Nucleus accumbens (tissue), 56 donors: Measurements from ENCODE around the gene TNFSF12.
"Not testable (repeated sequence)": the region's sequence is repeated elsewhere in the genome, so short reads cannot be mapped to it uniquely, and the experiment has no call there.

Source experiments
- DNase-seq, 56 donors: peaks; one replicate each; lab custom pipeline; 2025; lab: John Stamatoyannopoulos, UW

Gene TNFSF12

DNA sequence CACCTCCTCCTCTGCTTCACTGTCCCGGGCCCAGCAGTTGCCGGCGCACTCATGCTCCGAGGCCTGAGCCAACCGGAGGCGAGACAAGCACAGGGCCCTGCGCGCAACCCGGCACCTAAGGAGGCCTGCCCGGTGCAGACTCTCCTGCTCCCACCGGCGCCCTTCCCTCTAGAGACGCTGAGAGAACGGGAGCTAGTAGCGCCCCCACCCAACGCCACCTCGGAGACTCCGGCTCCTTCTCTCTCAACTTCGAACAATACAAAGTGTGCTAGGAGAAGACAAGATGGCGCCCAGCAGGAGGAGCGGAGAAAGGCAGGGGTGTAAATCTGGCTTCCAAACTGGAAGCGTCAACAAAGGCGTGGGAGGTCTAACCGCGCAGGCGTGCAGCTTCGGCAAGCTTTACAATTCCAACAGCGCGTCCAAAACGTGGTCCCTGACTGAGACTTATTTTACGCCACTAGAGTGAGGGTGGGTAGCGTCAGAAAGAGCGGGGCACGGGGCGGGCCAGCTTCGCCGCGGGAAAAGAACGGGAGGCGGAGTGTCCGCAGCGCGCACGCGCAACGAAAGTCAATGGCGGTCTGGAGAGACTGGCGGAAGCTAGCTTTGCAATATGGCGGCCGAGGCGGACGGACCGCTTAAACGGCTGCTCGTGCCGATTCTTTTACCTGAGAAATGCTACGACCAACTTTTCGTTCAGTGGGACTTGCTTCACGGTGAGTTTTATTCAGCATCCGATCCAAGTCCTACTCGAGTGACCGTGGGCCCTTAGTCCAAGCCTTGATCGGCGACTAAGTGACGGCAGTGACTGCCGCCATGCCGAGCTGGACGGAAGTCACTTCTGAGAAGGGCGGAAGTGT lies 34.6 kb downstream of the TNFSF12 start, which contains the start of gene MPDU1:
Gene MPDU1, plus strand, starts transcription at position 600 of the 857 bp plus-strand sequence. Its CDS starts 11 bp downstream, at position 611.
- DNase-seq: peak; percentile 66 to 100 (median 95)

DNA sequence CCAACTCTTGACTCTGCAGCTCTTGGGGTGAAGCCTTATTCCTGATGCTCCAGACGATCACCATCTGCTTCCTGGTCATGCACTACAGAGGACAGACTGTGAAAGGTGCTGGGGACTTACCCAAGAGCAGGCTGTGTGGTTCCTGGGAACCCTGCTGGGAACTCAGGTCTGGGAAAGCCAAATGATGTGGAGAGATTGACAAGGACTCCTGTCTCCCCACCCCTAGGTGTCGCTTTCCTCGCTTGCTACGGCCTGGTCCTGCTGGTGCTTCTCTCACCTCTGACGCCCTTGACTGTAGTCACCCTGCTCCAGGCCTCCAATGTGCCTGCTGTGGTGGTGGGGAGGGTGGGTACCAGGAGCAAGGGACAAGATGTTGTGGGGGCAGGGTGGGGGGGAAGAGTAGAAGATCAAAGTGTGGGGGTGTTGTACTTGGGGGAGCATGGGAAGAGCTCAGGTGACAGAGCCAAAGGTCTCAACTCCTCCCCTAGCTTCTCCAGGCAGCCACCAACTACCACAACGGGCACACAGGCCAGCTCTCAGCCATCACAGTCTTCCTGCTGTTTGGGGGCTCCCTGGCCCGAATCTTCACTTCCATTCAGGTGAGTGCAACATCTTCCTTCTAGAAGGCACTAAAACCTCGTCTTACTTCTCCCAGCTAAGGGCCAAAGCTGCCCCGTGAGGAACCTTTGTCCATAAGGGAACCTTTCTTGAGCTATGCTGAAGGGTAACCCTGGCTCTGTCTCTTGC lies 38.0 kb downstream of the TNFSF12 start:
- DNase-seq: no peak

DNA sequence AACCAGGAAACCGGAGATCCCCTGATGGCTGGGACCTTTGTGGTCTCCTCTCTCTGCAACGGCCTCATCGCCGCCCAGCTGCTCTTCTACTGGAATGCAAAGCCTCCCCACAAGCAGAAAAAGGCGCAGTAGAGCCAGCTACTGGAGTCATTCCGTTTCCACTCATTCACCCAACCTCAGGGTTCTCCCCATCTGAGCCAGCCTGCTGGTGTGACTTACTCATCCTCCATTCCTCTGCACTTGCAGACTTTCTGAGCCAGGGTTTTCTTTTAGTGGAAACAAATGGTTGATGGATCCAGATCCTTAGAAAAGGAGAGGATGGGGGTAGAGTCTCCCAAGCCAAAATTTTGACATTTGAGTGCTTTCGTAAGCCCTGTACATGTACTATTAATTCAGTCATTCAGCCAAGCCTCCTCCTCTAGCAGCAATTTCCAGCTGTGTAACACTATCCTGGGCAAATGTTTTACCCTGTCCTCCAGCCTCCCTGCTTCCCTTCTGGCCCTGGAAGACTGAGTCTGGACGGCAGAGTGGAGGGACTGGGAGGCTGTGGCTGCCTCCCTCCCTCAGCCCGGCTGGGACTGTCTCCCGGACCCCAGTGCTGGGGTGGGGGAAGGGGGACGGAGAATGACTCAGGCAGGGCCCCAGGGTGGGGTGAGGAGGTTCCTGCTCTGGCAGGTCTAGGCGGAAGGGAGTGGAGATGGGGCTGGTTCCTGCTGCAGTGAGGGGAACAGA lies 38.7 kb downstream of the TNFSF12 start:
- DNase-seq: peak in 3 of 56 donors; percentile 18 to 23 (median 23)

DNA sequence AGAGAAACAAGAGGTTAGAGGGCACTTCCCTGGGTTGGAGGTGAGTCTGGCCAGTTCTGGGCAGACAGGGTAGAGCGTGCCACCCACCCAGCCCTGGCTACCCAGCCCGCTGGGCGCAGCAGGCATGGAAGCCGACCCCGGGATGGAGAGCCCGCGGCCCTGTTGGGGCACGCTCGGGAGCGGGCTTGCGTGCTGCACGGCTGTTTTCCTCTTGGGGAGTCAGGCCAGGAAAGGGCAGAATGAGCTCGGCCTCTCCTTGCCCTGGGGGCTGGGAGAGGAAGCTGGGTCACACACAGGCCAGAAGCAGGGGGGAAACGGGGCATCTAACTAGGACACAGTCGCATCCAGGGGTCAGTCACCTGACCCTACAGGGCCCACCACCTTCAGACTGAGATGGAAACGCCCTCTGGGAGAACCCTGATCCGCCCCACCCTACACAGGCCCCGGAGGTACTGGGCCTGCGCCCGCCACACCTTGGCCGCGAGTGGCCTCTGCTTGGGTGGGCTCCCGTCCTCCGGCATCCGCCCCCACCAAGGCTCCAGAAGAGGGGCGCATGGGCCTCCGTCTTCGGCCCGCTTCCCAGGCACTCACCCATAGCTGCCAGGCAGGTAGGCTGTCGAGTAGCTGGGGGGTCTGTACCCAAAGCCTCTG lies 39.8 kb downstream of the TNFSF12 start:
- DNase-seq: peak in 1 of 56 donors; percentile 38

DNA sequence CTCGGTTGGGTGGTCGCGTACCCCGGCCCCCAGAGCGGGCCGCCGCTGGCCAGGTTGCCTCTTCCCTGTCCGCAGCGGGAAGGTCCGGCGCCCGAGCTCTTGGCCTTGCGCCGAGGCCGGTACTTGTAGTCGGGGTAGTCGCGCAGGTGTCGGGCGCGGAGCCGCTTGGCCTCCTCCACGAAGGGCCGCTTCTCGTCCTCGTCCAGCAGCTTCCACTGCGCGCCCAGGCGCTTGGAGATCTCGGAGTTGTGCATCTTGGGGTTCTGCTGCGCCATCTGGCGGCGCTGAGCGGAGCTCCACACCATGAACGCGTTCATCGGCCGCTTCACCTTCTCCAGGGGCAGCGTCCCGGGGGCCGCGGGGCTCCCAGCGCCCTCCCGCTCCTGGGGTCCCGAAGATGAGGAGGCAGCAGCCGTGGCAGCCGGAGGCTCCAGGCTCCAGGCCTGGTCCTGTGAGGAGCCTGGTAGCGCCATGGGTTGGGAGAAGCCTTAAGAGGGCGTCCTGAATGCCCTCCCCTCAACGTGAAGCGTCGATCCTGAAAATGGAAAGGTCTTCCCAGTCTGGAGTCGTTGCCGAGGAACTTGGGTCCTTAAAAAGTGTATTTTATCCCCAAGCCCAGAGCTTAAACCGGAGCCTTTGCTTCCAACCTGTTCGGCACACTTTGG lies 40.5 kb downstream of the TNFSF12 start:
- peak in 53 of 56 donors; percentile 29 to 92 (median 67) for DNase-seq

DNA sequence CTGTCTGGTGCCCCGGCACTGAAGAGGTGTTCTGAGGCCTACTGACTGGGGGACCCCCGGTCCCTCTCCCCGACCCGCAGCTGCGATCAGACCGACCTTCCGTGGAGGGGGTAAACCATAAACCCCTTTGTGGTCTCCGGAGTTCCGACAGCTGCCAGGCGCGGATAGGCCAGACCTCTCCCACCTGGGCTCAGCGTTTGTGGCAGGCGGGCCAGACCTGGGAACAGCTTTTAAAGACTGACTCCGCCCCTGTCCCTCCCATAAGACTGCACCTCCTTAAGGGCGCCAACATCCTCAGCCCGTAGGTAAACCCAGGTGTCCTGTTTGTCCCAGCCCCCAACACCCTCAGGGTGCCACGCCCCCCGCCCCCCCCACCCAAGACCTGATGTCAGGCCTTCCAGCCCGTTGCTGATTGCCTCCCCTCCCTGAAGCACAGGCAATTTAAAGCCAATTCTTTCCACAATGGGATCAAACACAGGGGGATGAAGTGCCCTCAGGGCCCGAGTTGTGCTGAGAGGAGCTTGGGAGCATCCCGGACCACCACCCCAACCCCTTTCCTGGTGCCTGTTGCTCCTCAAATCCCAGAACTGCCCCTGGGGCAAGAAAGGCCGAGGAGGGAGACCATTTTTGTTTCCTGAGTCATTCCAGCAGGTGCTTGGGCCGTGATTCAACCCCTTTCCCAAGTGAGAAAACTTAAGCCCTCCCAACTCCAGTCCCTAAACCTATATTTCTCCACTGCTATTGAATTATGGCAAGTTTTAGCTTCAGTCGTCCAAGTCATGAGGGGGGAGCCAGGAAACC lies 41.2 kb downstream of the TNFSF12 start, which contains the start of gene SOX15:
Gene SOX15, minus strand, starts transcription at position 204 of the 801 bp plus-strand sequence. CDS start 418 bp downstream, outside the sequence.
- no peak for DNase-seq

DNA sequence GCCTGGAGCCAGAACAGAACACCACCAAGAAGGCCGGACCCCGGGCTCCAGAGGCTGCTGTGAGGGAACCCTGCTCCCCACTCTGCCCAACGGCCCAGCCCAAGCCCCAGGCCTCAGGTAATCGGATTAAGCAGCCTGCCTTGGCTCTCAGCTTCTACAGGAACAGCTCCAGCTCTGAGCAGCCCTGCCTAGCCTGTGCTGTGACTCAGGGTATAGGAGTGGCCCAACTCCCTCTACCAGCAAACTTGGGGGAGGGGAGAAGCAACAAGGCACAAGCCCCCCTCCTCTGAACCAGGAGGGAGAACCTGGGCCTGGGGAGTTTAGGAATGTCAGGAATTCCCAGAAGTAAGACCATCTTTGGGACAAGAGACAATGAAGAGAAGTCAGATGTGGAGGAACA lies 41.9 kb downstream of the TNFSF12 start:
- DNase-seq: no peak

DNA sequence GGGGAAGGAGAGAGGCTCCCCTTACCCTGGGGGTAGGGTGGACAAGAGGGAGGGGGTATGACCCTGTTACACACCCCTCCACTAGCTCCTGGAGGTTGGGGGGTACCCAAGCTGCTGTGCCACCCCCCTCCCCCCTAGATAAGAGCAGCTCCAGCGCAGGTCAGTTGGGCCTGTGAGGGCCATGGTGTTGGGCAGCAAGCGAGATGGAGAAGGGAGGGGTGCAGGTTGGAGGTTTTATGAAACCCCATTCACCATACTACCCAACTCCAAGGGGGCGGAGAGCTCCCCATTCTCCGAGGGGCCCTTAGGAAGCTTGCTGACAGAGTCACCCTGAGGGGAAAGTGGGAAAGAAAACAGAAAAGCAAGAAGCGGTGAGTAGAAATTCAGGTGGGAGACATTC lies 42.7 kb downstream of the TNFSF12 start:
- DNase-seq: no peak

DNA sequence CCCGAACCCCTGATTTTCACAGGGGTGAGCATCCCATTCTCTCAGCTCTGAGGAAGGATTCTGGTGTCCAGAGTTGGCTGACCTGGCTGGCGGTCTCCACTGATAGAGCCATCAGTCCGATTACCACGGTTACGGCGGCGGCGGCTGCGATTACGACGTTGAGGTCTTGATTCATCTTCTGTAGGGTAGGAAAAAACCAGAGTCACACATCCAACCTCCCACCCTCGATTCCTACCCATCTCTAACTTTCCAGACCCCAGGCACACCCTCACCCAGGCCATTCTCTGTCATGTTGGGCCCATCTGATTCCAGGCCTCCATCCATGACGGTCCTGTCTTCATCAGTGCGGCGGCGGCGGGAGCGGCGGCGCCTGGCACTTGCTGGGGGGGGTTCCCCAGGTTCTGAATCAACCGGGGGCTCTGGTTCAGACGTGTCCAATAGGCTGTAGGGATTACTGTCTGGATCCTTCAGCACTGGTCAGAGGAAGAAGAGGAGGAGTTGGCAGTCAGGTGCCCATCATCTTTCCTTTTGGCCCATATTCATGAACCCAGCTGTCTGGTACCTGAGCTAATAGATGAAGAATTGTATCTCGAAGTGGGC lies 43.7 kb downstream of the TNFSF12 start:
- no peak for DNase-seq

DNA sequence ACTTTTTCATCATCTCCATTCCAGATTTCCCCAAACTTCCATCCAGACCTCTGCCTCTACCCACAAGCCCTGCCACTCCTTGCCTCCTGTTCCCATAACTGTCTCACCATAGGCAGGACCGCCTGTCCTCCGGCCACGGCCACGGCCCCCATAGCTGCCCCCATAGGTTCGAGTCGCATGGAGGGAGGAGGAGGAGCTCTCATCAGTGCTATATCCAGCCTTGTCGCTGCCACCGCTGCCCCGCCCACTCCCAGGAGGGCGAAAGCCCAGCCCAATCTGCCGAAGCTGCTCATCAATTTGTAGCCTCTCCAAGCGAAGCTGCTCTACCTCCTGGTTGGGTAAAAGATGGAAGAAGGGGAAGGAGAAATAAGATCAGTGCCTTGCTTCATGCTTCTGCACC lies 44.4 kb downstream of the TNFSF12 start:
- no peak for DNase-seq

DNA sequence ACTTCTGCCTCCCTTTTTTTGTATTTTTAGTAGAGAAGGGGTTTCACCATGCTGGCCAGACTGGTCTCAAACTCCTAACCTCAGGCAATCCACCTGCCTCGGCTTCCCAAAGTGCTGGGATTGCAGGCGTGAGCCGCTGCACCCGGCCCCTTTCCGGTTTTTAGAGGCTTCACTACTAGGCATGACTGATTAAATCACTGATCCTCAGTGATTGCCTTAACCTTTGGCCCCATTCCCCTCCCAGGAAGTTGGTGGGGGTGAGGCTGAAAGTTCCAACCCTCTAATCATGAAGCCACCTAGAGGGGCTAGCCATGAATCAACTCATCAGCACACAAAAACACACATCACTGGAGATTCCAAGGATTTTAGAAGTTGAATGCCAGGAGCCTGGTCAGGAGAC lies 48.7 kb downstream of the TNFSF12 start:
- not testable (repeated sequence) for DNase-seq

DNA sequence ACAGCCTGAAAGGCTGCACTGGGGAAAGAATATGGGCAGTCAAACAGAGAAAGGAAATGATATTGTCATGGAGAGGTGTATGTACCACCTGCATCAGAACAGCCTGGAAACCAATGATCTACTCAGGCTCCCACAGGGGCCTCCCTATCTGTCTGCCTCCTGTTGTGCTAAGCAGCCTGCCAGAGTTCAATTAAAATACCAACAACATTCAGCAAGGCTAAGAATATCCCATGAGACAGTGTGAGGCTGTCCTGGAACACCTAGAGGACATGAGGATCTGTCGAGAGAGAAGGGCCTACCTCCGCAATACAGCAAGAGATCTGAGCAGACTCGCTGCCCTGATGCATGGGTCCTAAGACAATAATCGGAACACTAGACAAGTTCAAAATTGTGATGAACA lies 57.4 kb downstream of the TNFSF12 start:
- DNase-seq: no peak
